Ishikawa (cell line): ENCODE data around the gene RFTN1.

Source experiments
- CEBPB ChIP-seq: IDR thresholded peaks from 2 replicates; pipeline ENCODE4 v1.6.1; 2012
- CREB1 ChIP-seq: IDR thresholded peaks from 2 replicates; pipeline ENCODE4 v1.6.1; 2012; ENCODE audit warnings: low read depth
- EGR1 ChIP-seq: IDR thresholded peaks from 2 replicates; pipeline ENCODE4 v1.6.1; 2012
- EP300 ChIP-seq: IDR thresholded peaks from 2 replicates; pipeline ENCODE4 v1.6.1; 2012; ENCODE audit warnings: borderline replicate concordance
- FOXM1 ChIP-seq: IDR thresholded peaks from 2 replicates; pipeline ENCODE4 v1.6.1; 2012; ENCODE audit warnings: low read depth, borderline replicate concordance
- NFIC ChIP-seq: IDR thresholded peaks from 2 replicates; pipeline ENCODE4 v1.6.1; 2012
- RAD21 ChIP-seq: IDR thresholded peaks from 2 replicates; pipeline ENCODE4 v1.6.1; 2012; ENCODE audit warnings: low read depth
- TAF1 ChIP-seq: IDR thresholded peaks from 2 replicates; pipeline ENCODE4 v1.6.1; 2012; ENCODE audit warnings: low read depth, mild to moderate bottlenecking
- TCF12 ChIP-seq: IDR thresholded peaks from 2 replicates; pipeline ENCODE4 v1.6.1; 2012; ENCODE audit warnings: low read depth
- TEAD4 ChIP-seq: IDR thresholded peaks from 2 replicates; pipeline ENCODE4 v1.6.1; 2012
- YY1 ChIP-seq: IDR thresholded peaks from 2 replicates; pipeline ENCODE4 v1.6.1; 2012; ENCODE audit warnings: low read depth
- ZBTB7A ChIP-seq: IDR thresholded peaks from 2 replicates; pipeline ENCODE4 v1.6.1; 2012; ENCODE audit warnings: low read depth
- TF ChIP-seq, protein P1 (sequence below): IDR thresholded peaks from 2 replicates; pipeline ENCODE4 v1.6.1; 2012; ENCODE audit warnings: low read depth, mild to moderate bottlenecking
- TF ChIP-seq, protein P2 (sequence below): IDR thresholded peaks from 2 replicates; pipeline ENCODE4 v1.6.1; 2012
- TF ChIP-seq, protein P3 (sequence below): IDR thresholded peaks from 2 replicates; pipeline ENCODE4 v1.6.1; 2012

RFTN1 gene

DNA sequence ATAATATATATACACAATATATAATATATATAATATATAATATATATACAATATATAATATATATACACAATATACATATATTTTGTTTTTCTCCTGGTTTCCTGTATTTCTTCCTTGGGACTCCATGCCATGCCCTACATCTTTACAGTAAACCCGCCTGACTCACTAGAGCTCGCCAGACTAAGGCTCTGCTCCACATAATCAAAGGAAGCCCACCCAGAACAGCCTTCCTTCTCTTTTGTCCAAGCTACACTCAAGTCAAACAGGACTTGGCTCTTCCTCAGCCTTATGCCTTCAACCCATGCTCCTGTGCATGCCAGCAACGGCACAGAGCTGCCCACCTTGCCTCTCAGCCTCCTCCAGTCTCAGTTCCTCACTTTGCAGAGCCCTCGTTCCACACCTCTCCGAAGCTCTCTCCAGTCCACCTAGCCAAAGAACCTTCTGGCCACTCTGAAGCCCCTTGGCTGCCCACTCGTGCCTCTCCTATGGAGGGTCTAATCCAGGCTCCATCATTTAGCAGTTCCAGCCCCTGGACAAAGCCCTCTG lies 109.1 kb downstream of the RFTN1 start:
- TF ChIP-seq EP300 (no peak), CEBPB (no peak), EGR1 (no peak), FOXM1 (no peak), TEAD4 (no peak), RAD21 (no peak), CREB1 (no peak), YY1 (no peak), NFIC (no peak), ZBTB7A (no peak), TCF12 (no peak), TAF1 (no peak)
- TF ChIP-seq, protein P1, sequence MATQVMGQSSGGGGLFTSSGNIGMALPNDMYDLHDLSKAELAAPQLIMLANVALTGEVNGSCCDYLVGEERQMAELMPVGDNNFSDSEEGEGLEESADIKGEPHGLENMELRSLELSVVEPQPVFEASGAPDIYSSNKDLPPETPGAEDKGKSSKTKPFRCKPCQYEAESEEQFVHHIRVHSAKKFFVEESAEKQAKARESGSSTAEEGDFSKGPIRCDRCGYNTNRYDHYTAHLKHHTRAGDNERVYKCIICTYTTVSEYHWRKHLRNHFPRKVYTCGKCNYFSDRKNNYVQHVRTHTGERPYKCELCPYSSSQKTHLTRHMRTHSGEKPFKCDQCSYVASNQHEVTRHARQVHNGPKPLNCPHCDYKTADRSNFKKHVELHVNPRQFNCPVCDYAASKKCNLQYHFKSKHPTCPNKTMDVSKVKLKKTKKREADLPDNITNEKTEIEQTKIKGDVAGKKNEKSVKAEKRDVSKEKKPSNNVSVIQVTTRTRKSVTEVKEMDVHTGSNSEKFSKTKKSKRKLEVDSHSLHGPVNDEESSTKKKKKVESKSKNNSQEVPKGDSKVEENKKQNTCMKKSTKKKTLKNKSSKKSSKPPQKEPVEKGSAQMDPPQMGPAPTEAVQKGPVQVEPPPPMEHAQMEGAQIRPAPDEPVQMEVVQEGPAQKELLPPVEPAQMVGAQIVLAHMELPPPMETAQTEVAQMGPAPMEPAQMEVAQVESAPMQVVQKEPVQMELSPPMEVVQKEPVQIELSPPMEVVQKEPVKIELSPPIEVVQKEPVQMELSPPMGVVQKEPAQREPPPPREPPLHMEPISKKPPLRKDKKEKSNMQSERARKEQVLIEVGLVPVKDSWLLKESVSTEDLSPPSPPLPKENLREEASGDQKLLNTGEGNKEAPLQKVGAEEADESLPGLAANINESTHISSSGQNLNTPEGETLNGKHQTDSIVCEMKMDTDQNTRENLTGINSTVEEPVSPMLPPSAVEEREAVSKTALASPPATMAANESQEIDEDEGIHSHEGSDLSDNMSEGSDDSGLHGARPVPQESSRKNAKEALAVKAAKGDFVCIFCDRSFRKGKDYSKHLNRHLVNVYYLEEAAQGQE = no peak
- TF ChIP-seq, protein P2, sequence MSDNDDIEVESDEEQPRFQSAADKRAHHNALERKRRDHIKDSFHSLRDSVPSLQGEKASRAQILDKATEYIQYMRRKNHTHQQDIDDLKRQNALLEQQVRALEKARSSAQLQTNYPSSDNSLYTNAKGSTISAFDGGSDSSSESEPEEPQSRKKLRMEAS = no peak
- TF ChIP-seq, protein P3, sequence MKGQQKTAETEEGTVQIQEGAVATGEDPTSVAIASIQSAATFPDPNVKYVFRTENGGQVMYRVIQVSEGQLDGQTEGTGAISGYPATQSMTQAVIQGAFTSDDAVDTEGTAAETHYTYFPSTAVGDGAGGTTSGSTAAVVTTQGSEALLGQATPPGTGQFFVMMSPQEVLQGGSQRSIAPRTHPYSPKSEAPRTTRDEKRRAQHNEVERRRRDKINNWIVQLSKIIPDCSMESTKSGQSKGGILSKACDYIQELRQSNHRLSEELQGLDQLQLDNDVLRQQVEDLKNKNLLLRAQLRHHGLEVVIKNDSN = no peak

DNA sequence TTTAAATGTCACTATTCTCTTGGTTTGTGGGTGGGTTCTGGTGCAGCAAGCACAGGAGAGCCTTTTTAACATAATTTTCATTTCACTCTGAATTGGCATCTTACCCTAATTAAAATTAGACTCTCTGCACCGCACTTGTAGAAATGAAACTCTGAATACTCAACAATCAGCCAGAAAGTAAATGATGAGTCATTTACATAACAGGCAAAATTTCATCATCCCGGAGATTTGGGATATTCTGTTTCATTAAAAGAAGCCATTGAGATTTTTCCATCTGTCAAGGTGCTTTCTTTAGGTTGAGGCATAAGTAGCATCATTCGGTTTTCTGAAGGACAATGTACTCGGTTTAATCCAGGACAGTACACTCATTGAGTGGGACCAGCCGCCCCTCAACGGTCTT lies 111.0 kb downstream of the RFTN1 start:
- TF ChIP-seq YY1 (no peak), ZBTB7A (no peak), CEBPB (no peak), EGR1 (no peak), EP300 (no peak), RAD21 (no peak)
- TF ChIP-seq, protein P1 = no peak
- TF ChIP-seq, protein P2 = no peak

DNA sequence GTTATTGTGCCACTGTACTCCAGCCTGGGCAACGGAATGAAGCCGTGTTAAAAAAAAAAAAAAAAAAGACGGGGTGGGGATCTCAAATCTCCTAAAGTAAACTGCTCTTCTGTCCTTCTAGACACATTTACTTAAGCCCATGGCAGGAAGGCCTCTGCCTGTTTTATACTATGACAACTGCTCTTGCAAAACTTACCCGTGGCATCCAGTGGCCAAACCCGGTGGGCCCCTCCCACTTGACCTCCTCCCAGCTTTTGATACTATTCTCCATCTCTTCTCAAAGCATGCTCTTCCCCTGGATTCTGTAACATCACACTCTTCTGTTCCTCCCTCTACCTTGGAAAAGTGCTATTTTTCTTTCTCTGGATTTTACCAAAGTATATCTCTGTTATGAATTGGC lies 112.2 kb downstream of the RFTN1 start:
- TF ChIP-seq NFIC = no peak
- TF ChIP-seq, protein P2 = no peak
- no peak for TF ChIP-seq CREB1
- no peak for TF ChIP-seq EGR1
- TF ChIP-seq, protein P1 = no peak
- TF ChIP-seq TCF12 = no peak
- TF ChIP-seq, protein P3 = no peak

DNA sequence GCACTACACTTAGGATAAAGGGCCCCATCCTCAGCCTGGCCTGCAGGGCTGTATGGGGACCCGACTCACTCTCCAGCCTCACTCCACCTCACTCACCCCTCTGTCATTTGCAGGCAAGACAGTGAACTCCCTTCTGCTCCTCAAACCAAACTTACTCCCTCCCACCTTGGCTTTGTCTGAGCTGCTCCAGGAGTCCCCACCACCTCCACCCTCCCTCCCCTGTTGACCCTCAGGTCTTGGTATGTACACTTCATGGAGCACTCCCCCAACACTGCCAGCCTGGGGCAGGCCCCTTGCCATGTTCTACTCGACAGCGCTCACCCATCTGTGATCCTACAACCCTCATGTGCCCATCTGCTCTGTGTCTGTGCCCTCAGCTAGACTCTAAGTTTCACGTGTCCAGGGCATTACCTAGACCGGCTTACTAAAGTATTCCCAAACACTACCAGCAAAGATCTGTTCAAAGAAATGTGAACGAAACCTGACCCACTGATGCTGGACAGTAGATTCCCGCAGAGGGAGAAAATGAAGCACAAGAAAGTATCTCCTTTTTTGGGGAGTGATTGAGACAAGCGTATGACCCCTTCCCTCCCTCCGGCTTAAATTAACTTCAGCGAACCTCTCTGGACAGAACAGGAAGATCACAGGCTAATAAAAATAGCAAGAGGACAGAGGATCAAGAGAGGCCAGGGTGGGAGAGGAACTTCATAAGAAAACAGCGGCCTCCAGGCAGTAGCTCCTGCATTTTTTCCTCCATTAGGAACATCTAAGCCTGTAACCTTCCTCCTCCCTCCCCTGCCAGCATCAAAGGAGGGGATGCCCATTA lies 113.2 kb downstream of the RFTN1 start:
- TF ChIP-seq NFIC (no peak), EP300 (no peak)
